Mucosa of gallbladder (tissue), 1 donor: ENCODE results near the gene RALGDS. TPM values are rescaled to one million over a fixed set of nuclear protein-coding genes. Genes with fewer than 3 reads are reported as not detected.

ENCODE experiments used
- DNase-seq: peaks from one replicate; pipeline ENCODE4 v3.0.0-alpha.2; 2020; ENCODE audit warnings: low spot score
- total RNA-seq: library from RNA; stranded (reverse); gene quantifications from one replicate; pipeline ENCODE4 v1.2.1, GENCODE V29; 2021
- donor health status: DM: no; HTN: no; CAD: no.

Gene RALGDS
- total RNA-seq, 1 donor from 2014 or later, result 50.7 TPM

DNA sequence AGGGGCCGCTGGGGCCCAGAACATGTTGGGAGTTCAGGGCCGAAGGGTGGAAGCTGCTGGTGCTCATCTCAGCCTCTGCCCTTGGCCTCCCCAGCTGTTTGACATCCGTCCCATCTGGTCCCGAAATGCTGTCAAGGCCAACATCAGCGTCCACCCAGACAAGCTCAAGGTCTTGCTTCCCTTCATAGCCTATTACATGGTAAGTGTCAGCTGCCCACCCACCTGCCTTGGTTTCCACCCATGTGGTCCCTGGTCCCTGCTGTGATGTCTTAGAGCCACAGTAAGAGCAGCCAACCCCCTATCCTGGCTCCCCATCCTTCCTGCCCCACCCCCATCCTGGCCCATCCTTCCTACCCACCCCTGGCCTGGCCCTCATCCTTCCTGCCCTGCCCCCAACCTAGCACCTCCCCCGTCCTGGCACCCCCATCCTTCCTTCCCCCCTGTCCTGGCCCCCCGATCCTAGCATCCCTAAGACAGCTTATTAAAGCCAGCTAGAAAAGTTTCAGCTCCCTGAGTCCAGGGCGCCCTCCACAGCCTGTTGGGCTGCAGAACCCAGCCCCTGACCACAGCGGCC lies 69.0 kb downstream of the RALGDS start:
- no peak for DNase-seq

DNA sequence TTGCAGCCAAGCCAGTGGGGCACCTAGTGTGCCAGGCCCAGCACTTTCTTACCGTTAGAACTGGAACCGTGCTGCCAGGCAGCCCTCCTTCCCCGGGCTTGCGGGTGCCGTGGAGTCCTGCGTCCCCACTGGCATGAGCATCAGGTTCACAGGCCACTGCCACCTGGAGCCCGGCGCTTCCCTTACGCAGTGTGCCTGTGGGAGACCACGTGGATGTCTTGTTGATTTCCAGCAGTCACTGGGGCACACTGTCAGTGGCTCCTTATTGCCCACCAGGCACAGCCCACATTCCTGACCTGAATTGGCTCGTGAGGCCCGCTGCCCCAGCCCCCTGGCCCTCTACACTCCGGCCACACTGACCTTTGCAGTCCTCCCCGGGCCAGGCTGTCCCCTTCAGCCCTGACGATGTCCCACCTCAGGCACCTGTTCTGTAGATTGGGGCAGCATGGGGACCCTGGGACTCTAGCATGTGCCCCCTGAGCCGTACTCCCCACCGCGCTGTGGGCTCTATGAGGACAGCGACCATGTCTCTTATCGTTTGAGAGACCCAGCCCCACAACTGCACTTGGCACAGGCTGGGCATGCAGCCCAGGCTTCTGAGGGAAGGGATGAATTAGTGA lies 69.6 kb downstream of the RALGDS start:
- no peak for DNase-seq

DNA sequence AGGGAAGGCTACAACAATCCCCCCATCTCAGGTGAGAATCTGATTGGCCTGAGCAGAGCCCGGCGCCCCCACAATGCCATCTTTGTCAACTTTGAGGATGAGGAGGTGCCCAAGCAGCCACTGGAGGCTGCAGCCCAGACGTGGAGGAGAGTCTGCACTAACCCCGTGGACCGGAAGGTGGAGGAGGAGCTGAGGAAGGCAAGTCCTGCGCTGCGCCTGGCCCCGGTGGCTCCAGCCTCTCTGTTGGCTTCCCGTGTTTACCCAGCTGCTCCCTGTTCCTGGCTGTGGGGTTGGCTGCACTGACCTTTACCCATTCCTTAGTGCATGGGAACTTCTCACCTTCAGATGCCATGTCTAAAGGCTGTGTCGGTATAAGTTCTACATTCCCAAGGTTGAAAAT lies 70.3 kb downstream of the RALGDS start:
- DNase-seq, result no peak

DNA sequence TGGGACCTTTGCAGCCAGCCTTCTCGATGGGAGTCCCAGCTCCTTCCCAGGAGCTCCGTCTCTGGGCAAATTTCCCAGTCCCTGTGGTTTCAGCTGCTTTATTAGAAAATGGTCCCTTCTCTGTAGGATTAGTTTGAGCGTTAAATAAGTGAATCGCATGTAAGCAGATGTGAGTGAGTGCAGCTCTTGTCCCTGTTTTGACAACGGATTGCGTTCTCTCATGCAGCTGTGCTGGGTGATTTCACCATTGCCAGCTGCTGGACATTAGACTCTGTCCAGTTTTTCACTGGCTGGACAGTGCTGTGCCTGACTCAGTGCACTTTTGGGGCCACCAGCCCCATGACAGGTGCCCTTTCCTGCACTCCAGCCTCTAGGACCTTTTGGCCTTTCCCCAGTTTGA lies 70.9 kb downstream of the RALGDS start:
- DNase-seq, result no peak

DNA sequence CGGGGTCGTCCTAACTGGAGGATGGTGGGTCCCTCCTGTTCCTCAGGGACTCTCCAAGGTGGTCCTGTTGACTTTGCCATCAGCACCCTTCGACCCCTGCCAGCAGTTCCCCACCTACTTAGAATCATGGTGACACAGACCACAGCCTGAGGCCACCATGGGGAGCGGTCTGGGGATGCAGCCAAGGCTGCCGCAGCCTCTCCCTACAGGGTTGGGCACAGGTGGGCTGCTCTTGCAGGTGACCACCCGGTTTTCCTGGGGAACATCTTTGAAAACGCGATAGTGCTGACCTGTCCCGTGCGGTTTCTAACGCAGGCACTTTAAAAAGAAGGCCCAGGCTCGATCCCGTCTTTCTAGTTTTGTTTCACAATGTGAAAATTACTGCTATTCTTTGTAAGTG lies 72.0 kb downstream of the RALGDS start:
- no peak for DNase-seq

DNA sequence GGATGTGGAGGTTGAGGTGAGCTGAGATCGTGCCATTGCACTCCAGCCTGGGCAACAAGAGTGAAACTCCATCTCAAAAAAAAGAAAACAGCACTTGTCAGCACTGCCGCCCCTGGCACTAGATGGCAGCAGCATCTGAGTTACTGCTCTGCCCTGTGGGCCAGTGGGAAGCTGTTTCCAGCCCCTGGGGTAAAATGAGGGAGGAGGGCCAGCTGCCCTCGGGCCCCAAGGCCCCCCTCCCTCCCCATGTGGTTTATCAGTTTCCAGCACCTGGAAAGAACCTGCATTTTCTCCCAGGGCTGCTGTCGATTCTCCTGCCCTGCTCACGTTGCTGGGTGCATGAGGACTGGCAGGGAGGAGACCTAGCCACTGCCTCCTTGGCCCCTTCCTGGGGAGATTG lies 72.4 kb downstream of the RALGDS start:
- DNase-seq, result no peak

Other genes with a start within 250 kb of the RALGDS start
- gene AK8, start 243.0 kb downstream of the RALGDS start, total RNA-seq, result 0.98 TPM
- gene SPACA9, start 242.3 kb downstream of the RALGDS start, total RNA-seq, result 10.4 TPM
- gene TSC1, start 176.6 kb downstream of the RALGDS start, total RNA-seq, result 54.0 TPM
- gene GFI1B, start 142.5 kb downstream of the RALGDS start, total RNA-seq, result 1.3 TPM
- 58.8 TPM for gene GTF3C5, start 90.2 kb downstream of the RALGDS start, total RNA-seq
- gene CEL, start 59.3 kb downstream of the RALGDS start, total RNA-seq, result 11.9 TPM
- 26.5 TPM for gene GBGT1, start 42.7 kb upstream of the RALGDS start, total RNA-seq
- not detected for gene OBP2B, start 88.0 kb upstream of the RALGDS start, total RNA-seq
- gene ABO, start 154.0 kb upstream of the RALGDS start, total RNA-seq, result 16.3 TPM
- 25.2 TPM for gene SURF6, start 214.9 kb upstream of the RALGDS start, total RNA-seq
- 28.7 TPM for gene MED22, start 226.9 kb upstream of the RALGDS start, total RNA-seq
- 1,477 TPM for gene RPL7A, start 227.0 kb upstream of the RALGDS start, total RNA-seq
- gene SURF1, start 235.2 kb upstream of the RALGDS start, total RNA-seq, result 53.5 TPM
- 19.5 TPM for gene SURF2, start 235.3 kb upstream of the RALGDS start, total RNA-seq